Subcutaneous abdominal adipose tissue (tissue), 5 donors: ENCODE measurements around the gene HOXD13.

Experiments
- H3K27ac ChIP-seq: one replicate; pipeline ENCODE4 v1.7.0; 2013; ENCODE audit warnings: low read depth, mild to moderate bottlenecking, inconsistent platforms, low read length, moderate library complexity
- H3K27me3 ChIP-seq, 5 donors: one replicate each; pipeline ENCODE4 v1.7.0; 2013; ENCODE audit warnings: low read length in 5 of 5, inconsistent platforms in 1 of 5; ENCODE audit not compliant: control insufficient read depth in 5 of 5, insufficient read depth in 4 of 5
- H3K36me3 ChIP-seq, 5 donors: one replicate each; pipeline ENCODE4 v1.7.0; 2013; ENCODE audit warnings: low read length in 5 of 5; ENCODE audit not compliant: control insufficient read depth in 5 of 5, insufficient read depth in 5 of 5
- H3K4me1 ChIP-seq, 5 donors: one replicate each; pipeline ENCODE4 v1.7.0; 2013; ENCODE audit warnings: low read length in 5 of 5, mild to moderate bottlenecking in 3 of 5, moderate library complexity in 1 of 5; ENCODE audit not compliant: control insufficient read depth in 5 of 5, insufficient read depth in 5 of 5
- H3K4me3 ChIP-seq, 5 donors: one replicate each; pipeline ENCODE4 v1.7.0; 2013; ENCODE audit warnings: low read length in 5 of 5, low read depth in 1 of 5
- H3K9ac ChIP-seq, 5 donors: one replicate each; pipeline ENCODE4 v1.7.0; 2013; ENCODE audit warnings: low read length in 5 of 5, mild to moderate bottlenecking in 4 of 5, moderate library complexity in 3 of 5
- H3K9me3 ChIP-seq, 5 donors: one replicate each; pipeline ENCODE4 v1.7.0; 2013; ENCODE audit warnings: low read length in 5 of 5; ENCODE audit not compliant: control insufficient read depth in 5 of 5
- donor health status: healthy.
- donor health status: healthy.
- donor health status: healthy.
- donor health status: healthy.
- donor health status: healthy.

The HOXD13 gene

GRCh38 chr2:176118601-176119339 is 26.2 kb downstream of the HOXD13 start:
- Histone ChIP-seq H3K27ac (no peak overlapping the region), H3K4me1 (peaks cover 2 to 31% (median 29%) of the 10 kb centered on the region in 5 donors), H3K36me3 (no peaks in the 10 kb centered on the region), H3K4me3 (peak overlapping the region in 1 of 5 donors; percentile 27), H3K27me3 (peaks cover 67 to 91% (median 70%) of the 10 kb centered on the region in 5 donors), H3K9me3 (no peaks in the 10 kb centered on the region), H3K9ac (no peak overlapping the region)

GRCh38 chr2:176120364-176121189 is 28.1 kb downstream of the HOXD13 start:
- Histone ChIP-seq H3K36me3 (no peaks in the 10 kb centered on the region), H3K9ac (no peak overlapping the region), H3K27ac (no peak overlapping the region), H3K4me3 (no peak overlapping the region), H3K4me1 (peaks cover 2 to 34% (median 30%) of the 10 kb centered on the region in 5 donors), H3K27me3 (peaks cover 53 to 88% (median 62%) of the 10 kb centered on the region in 5 donors), H3K9me3 (no peaks in the 10 kb centered on the region)

- peaks cover 47 to 80% (median 54%) of the 10 kb centered on the region in 5 donors for H3K27me3 ChIP-seq
- H3K4me1 ChIP-seq: peaks cover 2 to 28% (median 24%) of the 10 kb centered on the region in 5 donors
- no peaks in the 10 kb centered on the region for H3K9me3 ChIP-seq
- H3K4me3 ChIP-seq: peak overlapping the region in 3 of 5 donors; percentile 72 to 82 (median 75)
- no peak overlapping the region for H3K27ac ChIP-seq
- peak overlapping the region in 1 of 5 donors; percentile 47 for H3K9ac ChIP-seq
- no peaks in the 10 kb centered on the region for H3K36me3 ChIP-seq
Measured at GRCh38 chr2:176121190-176122051, 28.9 kb downstream of the HOXD13 start.

- Histone ChIP-seq H3K4me3 (peak overlapping the region in 4 of 5 donors; percentile 62 to 82 (median 74)), H3K9me3 (no peaks in the 10 kb centered on the region), H3K27me3 (peaks cover 39 to 72% (median 47%) of the 10 kb centered on the region in 5 donors), H3K36me3 (no peaks in the 10 kb centered on the region), H3K27ac (no peak overlapping the region), H3K4me1 (peaks cover 2 to 26% (median 22%) of the 10 kb centered on the region in 5 donors), H3K9ac (peak overlapping the region in 1 of 5 donors; percentile 47)
Measured at GRCh38 chr2:176122052-176122682, 29.6 kb downstream of the HOXD13 start.

- H3K27ac ChIP-seq: no peak within 1 kb of the TSS
- peak within 1 kb of the TSS; percentile 62 to 82 (median 72) for H3K4me3 ChIP-seq
- peak within 1 kb of the TSS in 3 of 5 donors; percentile 33 to 47 (median 41) for H3K9ac ChIP-seq
Measured at GRCh38 chr2:176122683-176123410, 30.3 kb downstream of the HOXD13 start, which contains the start of gene HOXD9. Gene HOXD9 (plus strand): TSS chr2:176122719. CDS start chr2:176122769, 50 bp downstream.

GRCh38 chr2:176123411-176124109 is 31.0 kb downstream of the HOXD13 start:
- Histone ChIP-seq H3K4me1 (peaks cover 2 to 34% (median 31%) of the 10 kb centered on the region in 5 donors), H3K9me3 (no peaks in the 10 kb centered on the region), H3K27me3 (peaks cover 28 to 66% (median 33%) of the 10 kb centered on the region in 5 donors), H3K4me3 (peak overlapping the region; percentile 62 to 82 (median 72)), H3K36me3 (no peaks in the 10 kb centered on the region), H3K9ac (peak overlapping the region in 2 of 5 donors; percentile 35 to 41), H3K27ac (no peak overlapping the region)

More at GRCh38 chr2:176122683-176123410, 30.3 kb downstream of the HOXD13 start, which contains the start of gene HOXD9:
- H3K9me3 ChIP-seq: no peaks in the 10 kb centered on the region
- H3K4me1 ChIP-seq: peaks cover 2 to 27% (median 24%) of the 10 kb centered on the region in 5 donors
- peaks cover 35 to 66% (median 40%) of the 10 kb centered on the region in 5 donors for H3K27me3 ChIP-seq
- no peaks in the 10 kb centered on the region for H3K36me3 ChIP-seq

GRCh38 chr2:176124110-176124946 is 31.8 kb downstream of the HOXD13 start:
- Histone ChIP-seq H3K9me3 (no peaks in the 10 kb centered on the region), H3K36me3 (no peaks in the 10 kb centered on the region), H3K9ac (no peak overlapping the region), H3K4me3 (peak overlapping the region in 4 of 5 donors; percentile 64 to 82 (median 74)), H3K4me1 (peaks cover 2 to 42% (median 39%) of the 10 kb centered on the region in 5 donors), H3K27me3 (peaks cover 27 to 62% (median 32%) of the 10 kb centered on the region in 5 donors), H3K27ac (no peak overlapping the region)
